ENCODE measurements around the gene VSTM5.

Gene VSTM5

GRCh38 chr11:93832780-93833179, 17.6 kb downstream of the VSTM5 start:
- DNase-seq (ENCODE audit: low read depth, low spot score): no peak
- TF ChIP-seq CTCF (IDR thresholded peaks at IDR 0.05; ENCODE audit: low read depth, low read length): no peak
- no peak overlapping the region for H3K4me3 ChIP-seq (ENCODE audit: low read depth, low read length)
- in situ Hi-C loops (cut with HindIII; ENCODE audit: low sequenced_read_pairs): no loop called here

- H3K4me3 ChIP-seq (ENCODE audit: low read depth, low read length): no peak overlapping the region
- no peak for TF ChIP-seq CTCF (IDR thresholded peaks at IDR 0.05; ENCODE audit: low read depth, low read length)
- in situ Hi-C loops (cut with HindIII; ENCODE audit: low sequenced_read_pairs): no loop called here
- DNase-seq (ENCODE audit: low read depth, low spot score): no peak
Observed at GRCh38 chr11:93831343-93832127, 18.9 kb downstream of the VSTM5 start.

- no peak for TF ChIP-seq CTCF (IDR thresholded peaks at IDR 0.05; ENCODE audit: low read depth, low read length)
- DNase-seq (ENCODE audit: low read depth, low spot score): no peak
- in situ Hi-C loops (cut with HindIII; ENCODE audit: low sequenced_read_pairs): no loop called here
- no peak overlapping the region for H3K4me3 ChIP-seq (ENCODE audit: low read depth, low read length)
Observed at GRCh38 chr11:93829598-93829997, 20.8 kb downstream of the VSTM5 start.

GRCh38 chr11:93827363-93827762, 23.1 kb downstream of the VSTM5 start:
- no peak overlapping the region for H3K4me3 ChIP-seq (ENCODE audit: low read depth, low read length)
- no peak for TF ChIP-seq CTCF (IDR thresholded peaks at IDR 0.05; ENCODE audit: low read depth, low read length)
- in situ Hi-C loops (cut with HindIII; ENCODE audit: low sequenced_read_pairs): no loop called here
- DNase-seq (ENCODE audit: low read depth, low spot score): no peak

- in situ Hi-C loops (cut with HindIII; ENCODE audit: low sequenced_read_pairs): no loop called here
- H3K4me3 ChIP-seq (ENCODE audit: low read depth, low read length): no peak overlapping the region
- DNase-seq (ENCODE audit: low read depth, low spot score): no peak
- TF ChIP-seq CTCF (IDR thresholded peaks at IDR 0.05; ENCODE audit: low read depth, low read length): no peak
Observed at GRCh38 chr11:93823210-93823609, 27.2 kb downstream of the VSTM5 start.

GRCh38 chr11:93822359-93822758, 28.1 kb downstream of the VSTM5 start:
- no peak for DNase-seq (ENCODE audit: low read depth, low spot score)
- no peak overlapping the region for H3K4me3 ChIP-seq (ENCODE audit: low read depth, low read length)
- TF ChIP-seq CTCF (IDR thresholded peaks at IDR 0.05; ENCODE audit: low read depth, low read length): no peak
- in situ Hi-C loops (cut with HindIII; ENCODE audit: low sequenced_read_pairs): no loop called here

Measured in astrocyte of the spinal cord (primary cell).